Effector memory CD4-positive, alpha-beta T cell (primary cell): ENCODE measurements around the gene DRC3.

ENCODE experiments used
- DNase-seq, 3 donors: peaks; one replicate each; pipeline ENCODE4 v3.0.0-alpha.2; 2020
- H3K27ac ChIP-seq: 2 replicates; pipeline ENCODE4 v1.7.0; 2013; ENCODE audit warnings: mild to moderate bottlenecking, low read length, moderate library complexity; ENCODE audit not compliant: insufficient read depth, poor library complexity, severe bottlenecking
- H3K27me3 ChIP-seq: replicated peaks from 2 replicates; pipeline ENCODE4 v1.7.0; 2013; ENCODE audit warnings: mild to moderate bottlenecking, low read length; ENCODE audit not compliant: insufficient read depth, control insufficient read depth, poor library complexity, severe bottlenecking
- H3K36me3 ChIP-seq: 2 replicates; pipeline ENCODE4 v1.7.0; 2013; ENCODE audit warnings: mild to moderate bottlenecking, low read length, moderate library complexity; ENCODE audit not compliant: control insufficient read depth, insufficient read depth
- H3K4me1 ChIP-seq: 2 replicates; pipeline ENCODE4 v1.7.0; 2013; ENCODE audit warnings: low read length, mild to moderate bottlenecking; ENCODE audit not compliant: control insufficient read depth, insufficient read depth, poor library complexity, severe bottlenecking
- H3K4me3 ChIP-seq: 2 replicates; pipeline ENCODE4 v1.7.0; 2013; ENCODE audit warnings: low read length, low read depth, mild to moderate bottlenecking; ENCODE audit not compliant: insufficient read depth, poor library complexity, severe bottlenecking
- H3K9me3 ChIP-seq: 2 replicates; pipeline ENCODE4 v1.7.0; 2013; ENCODE audit warnings: mild to moderate bottlenecking, low read length, moderate library complexity; ENCODE audit not compliant: control insufficient read depth

The DRC3 gene

GRCh38 chr17:17981330-17981729 lies 8.7 kb downstream of the DRC3 start:
- no peak for DNase-seq

DNA sequence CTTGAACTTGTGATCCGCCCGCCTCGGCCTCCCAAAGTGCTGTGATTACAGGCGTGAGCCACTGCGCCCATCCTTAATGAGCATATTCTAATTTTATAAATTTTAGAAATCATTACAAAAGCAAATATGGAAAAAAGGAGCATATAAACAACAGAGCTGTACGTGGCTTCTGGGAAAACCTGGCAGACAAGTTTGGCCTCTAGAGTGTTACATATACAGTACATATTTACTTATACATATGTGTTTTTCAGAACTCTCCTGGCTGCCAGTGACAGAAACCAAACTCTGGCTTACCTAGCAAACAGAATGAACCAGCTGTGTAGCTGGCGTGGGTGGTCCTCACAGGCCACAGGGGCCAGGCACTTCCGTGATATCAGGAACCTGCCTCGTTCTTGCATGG lies 10.1 kb downstream of the DRC3 start:
- H3K9me3 ChIP-seq: no peaks in the 10 kb centered on the region
- no peak overlapping the region for H3K4me3 ChIP-seq
- H3K36me3 ChIP-seq: no peaks in the 10 kb centered on the region
- H3K27me3 ChIP-seq: no peaks in the 10 kb centered on the region
- no peak overlapping the region for H3K27ac ChIP-seq
- no peaks in the 10 kb centered on the region for H3K4me1 ChIP-seq
- no peak for DNase-seq

More at GRCh38 chr17:17981330-17981729, 8.7 kb downstream of the DRC3 start:
- H3K4me1 ChIP-seq: no peaks in the 10 kb centered on the region
- H3K4me3 ChIP-seq: no peak overlapping the region
- H3K36me3 ChIP-seq: no peaks in the 10 kb centered on the region
- no peaks in the 10 kb centered on the region for H3K9me3 ChIP-seq
- H3K27ac ChIP-seq: no peak overlapping the region
- no peaks in the 10 kb centered on the region for H3K27me3 ChIP-seq

- Histone ChIP-seq H3K4me1 (no peaks in the 10 kb centered on the region), H3K36me3 (no peaks in the 10 kb centered on the region), H3K4me3 (no peak overlapping the region), H3K27ac (no peak overlapping the region), H3K27me3 (no peaks in the 10 kb centered on the region), H3K9me3 (no peaks in the 10 kb centered on the region)
- no peak for DNase-seq
These were observed 10.7 kb downstream of the DRC3 start for GRCh38 chr17:17983376-17983775.

DNA sequence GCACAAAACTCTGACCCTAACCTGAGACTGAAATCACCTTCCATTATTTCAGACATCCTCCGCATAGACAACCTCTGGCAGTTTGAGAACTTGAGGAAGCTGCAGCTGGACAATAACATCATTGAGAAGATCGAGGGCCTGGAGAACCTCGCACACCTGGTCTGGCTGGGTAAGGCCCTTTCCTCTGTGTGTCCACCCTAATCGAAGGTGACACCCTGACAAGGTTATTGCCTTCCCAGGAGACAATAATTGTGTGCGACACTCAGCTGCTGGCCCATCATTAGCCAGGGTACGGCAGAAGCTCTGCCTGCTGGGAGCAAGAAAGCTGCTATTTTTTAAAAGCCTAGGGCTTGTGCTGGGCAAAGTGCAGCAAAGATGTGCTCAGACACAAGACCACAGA lies 11.1 kb downstream of the DRC3 start:
- Histone ChIP-seq H3K9me3 (no peaks in the 10 kb centered on the region), H3K27ac (no peak overlapping the region), H3K4me3 (no peak overlapping the region), H3K27me3 (no peaks in the 10 kb centered on the region), H3K4me1 (no peaks in the 10 kb centered on the region), H3K36me3 (no peaks in the 10 kb centered on the region)
- DNase-seq: no peak

DNA sequence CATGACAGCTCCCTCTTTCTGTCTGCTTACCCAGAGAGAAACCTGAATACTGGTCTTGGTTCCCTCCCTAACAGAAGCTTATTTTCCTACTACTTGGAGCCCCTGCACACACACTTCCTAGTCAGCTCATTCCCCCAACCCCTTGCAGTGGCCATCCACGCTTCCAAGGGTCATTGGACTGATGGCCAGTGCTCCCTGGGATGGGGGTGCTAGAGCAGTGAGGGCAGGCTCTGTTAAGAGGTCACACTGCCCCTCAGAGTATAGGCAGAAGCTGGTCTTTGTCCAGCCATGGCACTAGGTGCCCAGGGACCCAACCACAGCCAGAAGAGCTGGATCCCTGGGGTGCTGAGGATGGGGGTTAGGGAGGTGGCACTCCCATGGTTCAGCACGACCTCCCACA lies 12.5 kb downstream of the DRC3 start:
- Histone ChIP-seq H3K4me3 (no peak overlapping the region), H3K27me3 (no peaks in the 10 kb centered on the region), H3K4me1 (no peaks in the 10 kb centered on the region), H3K27ac (no peak overlapping the region), H3K9me3 (no peaks in the 10 kb centered on the region), H3K36me3 (no peaks in the 10 kb centered on the region)
- no peak for DNase-seq

DNA sequence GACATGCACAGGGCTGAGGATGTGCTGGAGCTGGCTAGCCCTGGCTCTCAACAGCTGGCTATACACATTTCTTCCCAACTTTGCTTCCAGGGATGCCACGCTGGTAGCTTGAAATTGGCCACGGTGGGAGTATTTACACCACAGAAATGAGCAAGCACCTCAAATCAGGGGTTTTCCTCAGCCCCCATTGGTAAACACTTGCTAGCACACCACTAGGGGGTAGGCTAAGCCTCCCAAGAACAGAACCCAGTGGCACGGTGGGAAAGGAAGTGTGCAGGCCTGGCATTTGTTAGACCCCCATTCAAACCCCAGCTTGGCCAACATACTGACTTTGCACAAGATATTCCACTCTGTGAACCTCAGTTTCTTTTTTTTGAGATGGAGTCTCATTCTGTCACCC lies 12.9 kb downstream of the DRC3 start:
- Histone ChIP-seq H3K27me3 (no peaks in the 10 kb centered on the region), H3K27ac (no peak overlapping the region), H3K4me1 (no peaks in the 10 kb centered on the region), H3K4me3 (no peak overlapping the region), H3K36me3 (no peaks in the 10 kb centered on the region), H3K9me3 (no peaks in the 10 kb centered on the region)
- no peak for DNase-seq

DNA sequence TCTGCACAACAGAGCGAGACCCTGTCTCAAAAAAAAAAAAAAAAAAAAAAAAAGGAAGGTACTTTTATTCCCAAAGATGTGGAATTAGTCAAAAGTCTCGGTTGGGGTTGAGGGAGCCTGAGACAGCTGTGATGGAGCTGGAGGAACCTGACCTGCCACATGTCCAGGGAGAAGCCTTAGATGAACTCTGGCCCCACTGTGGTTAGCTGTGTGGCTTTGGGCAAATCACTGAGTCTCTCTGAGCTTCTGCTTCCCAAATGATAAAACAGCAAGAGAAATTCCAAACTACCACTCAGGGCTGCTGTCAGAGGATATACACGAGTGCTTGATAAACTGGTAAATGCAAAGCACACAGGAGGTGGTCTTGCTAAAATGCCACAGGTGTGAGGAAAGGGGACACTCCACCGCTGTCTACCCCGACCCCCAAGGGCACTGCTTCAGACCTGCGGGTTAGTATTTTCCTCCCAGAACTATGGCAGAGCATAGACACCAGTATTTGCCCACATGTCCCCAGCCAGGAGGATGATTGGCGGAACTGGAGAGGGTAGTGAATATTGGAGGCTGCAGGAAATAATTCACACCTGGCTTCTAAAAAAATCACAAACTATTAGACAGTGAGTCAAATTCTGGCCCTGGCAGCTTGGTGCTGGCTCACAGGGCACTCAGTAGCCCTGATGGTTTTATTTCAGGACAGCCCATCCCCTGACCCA lies 14.7 kb downstream of the DRC3 start:
- H3K27me3 ChIP-seq: no peaks in the 10 kb centered on the region
- no peak for DNase-seq
- H3K36me3 ChIP-seq: no peaks in the 10 kb centered on the region
- H3K4me1 ChIP-seq: no peaks in the 10 kb centered on the region
- H3K27ac ChIP-seq: no peak overlapping the region
- H3K4me3 ChIP-seq: no peak overlapping the region
- H3K9me3 ChIP-seq: no peaks in the 10 kb centered on the region

- H3K9me3 ChIP-seq: no peaks in the 10 kb centered on the region
- no peaks in the 10 kb centered on the region for H3K27me3 ChIP-seq
- H3K4me3 ChIP-seq: no peak overlapping the region
- H3K36me3 ChIP-seq: no peaks in the 10 kb centered on the region
- no peak for DNase-seq
- H3K27ac ChIP-seq: no peak overlapping the region
- H3K4me1 ChIP-seq: no peaks in the 10 kb centered on the region
These were observed 15.2 kb downstream of the DRC3 start for GRCh38 chr17:17987901-17988300.

DNA sequence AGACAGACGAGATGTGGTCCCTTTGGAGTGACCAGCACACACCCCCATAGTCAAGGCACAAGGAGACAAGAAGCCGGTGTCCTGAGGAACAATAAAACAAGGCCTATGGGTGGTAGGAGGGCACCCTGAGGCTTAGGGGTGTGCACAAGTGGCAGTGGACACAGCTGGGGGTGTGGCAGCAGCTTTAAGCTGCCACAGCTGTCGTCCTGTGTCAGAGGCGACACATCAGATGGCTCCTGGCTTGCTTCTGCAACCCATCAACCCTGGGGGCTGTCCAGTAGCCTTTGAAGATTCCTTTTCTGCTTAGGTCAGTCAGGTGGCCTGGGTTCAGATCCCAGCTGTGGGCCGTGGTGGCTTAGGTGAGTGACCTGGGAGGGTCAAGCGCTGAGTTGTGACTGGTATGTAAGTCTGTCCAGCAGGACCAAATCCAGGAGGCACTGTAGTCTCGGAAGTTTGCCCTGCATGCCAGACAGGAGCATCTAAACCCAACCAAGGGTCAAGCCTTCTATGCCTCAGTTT lies 15.8 kb downstream of the DRC3 start:
- Histone ChIP-seq H3K9me3 (no peaks in the 10 kb centered on the region), H3K36me3 (no peaks in the 10 kb centered on the region), H3K4me1 (no peaks in the 10 kb centered on the region), H3K27me3 (no peaks in the 10 kb centered on the region), H3K4me3 (no peak overlapping the region), H3K27ac (no peak overlapping the region)
- no peak for DNase-seq

DNA sequence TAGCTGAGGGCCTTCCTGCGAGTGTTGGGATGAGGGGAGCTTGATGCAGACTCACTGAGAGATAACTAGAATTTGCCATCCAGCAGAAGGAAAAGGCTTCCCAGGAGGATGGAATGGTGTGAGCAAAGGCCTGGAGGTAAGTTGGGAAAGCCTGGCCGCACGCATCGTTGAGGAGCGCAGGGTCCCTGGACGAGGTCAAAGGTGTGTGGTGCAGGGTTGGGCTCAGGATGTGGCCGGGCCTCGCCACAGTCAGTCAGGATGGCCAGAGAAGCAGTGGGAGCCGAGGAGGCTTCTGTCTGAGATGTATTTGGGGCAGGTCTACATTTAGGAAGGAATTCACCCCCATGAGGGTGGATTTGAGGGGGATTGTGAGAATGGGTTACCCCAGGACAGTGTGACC lies 16.4 kb downstream of the DRC3 start:
- Histone ChIP-seq H3K27ac (no peak overlapping the region), H3K9me3 (no peaks in the 10 kb centered on the region), H3K36me3 (no peaks in the 10 kb centered on the region), H3K4me1 (no peaks in the 10 kb centered on the region), H3K27me3 (no peaks in the 10 kb centered on the region), H3K4me3 (no peak overlapping the region)
- DNase-seq: no peak
